Vagina (tissue), 2 donors: ENCODE measurements around the gene MICAL2. TPM values are rescaled to one million over a fixed set of nuclear protein-coding genes. Genes with fewer than 3 reads are reported as not detected.

Experiments
- DNase-seq, 2 donors: peaks; one replicate each; pipeline ENCODE4 v3.0.0-alpha.2; 2017; ENCODE audit errors: extremely low spot score in 2 of 2
- H3K27ac ChIP-seq: fragments of 200-600 bp; sonication (generic); one replicate; pipeline ENCODE4 v1.5.1; 2019
- H3K27me3 ChIP-seq: fragments of 200-600 bp; sonication (generic); one replicate; pipeline ENCODE4 v1.5.1; 2019
- H3K36me3 ChIP-seq, 2 donors: fragments of 200-600 bp; sonication (generic); one replicate each; pipeline ENCODE4 v1.5.1; 2017 to 2019
- H3K4me1 ChIP-seq: fragments of 200-600 bp; sonication (generic); one replicate; pipeline ENCODE4 v1.5.1; 2019
- H3K4me3 ChIP-seq, 2 donors: fragments of 200-600 bp; sonication (generic); 1 replicate in 1 of 2; 2 replicates in 1 of 2; pipeline ENCODE4 v1.5.1; 2016 to 2019
- H3K9me3 ChIP-seq: fragments of 200-600 bp; sonication (generic); one replicate; pipeline ENCODE4 v1.5.1; 2019
- CTCF ChIP-seq, 3 experiments: fragments of 450-650 bp in 2 of 3; fragments of 200-600 bp in 1 of 3; sonication (generic) in 1 of 3; IDR thresholded peaks; one replicate each; pipeline ENCODE4 v1.5.1; 2017 to 2019; ENCODE audit warnings: antibody characterized with exemption in 3 of 3, mild to moderate bottlenecking in 2 of 3, moderate library complexity in 2 of 3
- POLR2A ChIP-seq, 2 donors: fragments of 450-650 bp; IDR thresholded peaks; one replicate each; pipeline ENCODE4 v1.6.1; 2017; ENCODE audit warnings: antibody characterized with exemption in 2 of 2, mild to moderate bottlenecking in 2 of 2, moderate library complexity in 2 of 2
- POLR2AphosphoS5 ChIP-seq, 2 donors: sonication (generic); formaldehyde crosslinking; IDR thresholded peaks; one replicate each; pipeline ENCODE4 v1.9.0; 2017; ENCODE audit warnings: antibody characterized with exemption in 2 of 2, mild to moderate bottlenecking in 2 of 2, low read depth in 1 of 2; ENCODE audit not compliant: insufficient read depth in 1 of 2
- intact Hi-C: fragments of 100-400 bp; cut with DNase I; formaldehyde crosslinking; loops from one replicate; pipeline ENCODE4 v1.15.1; 2023
- total RNA-seq: library from RNA; depleted of rRNA; stranded (reverse); fragments of >200 nt; gene quantifications from one replicate; pipeline ENCODE4 v1.2.3, GENCODE V29; 2016

Gene MICAL2
- total RNA-seq, 1 donor from 2014 or later: 41.7 TPM

- H3K27ac ChIP-seq: no peak overlapping the region
- peaks cover 18% of the 10 kb centered on the region for H3K4me1 ChIP-seq
- DNase-seq: no peak
- no peak for TF ChIP-seq CTCF (IDR thresholded peaks at IDR 0.05)
- TF ChIP-seq POLR2AphosphoS5 (IDR thresholded peaks at IDR 0.05; ENCODE audit: insufficient read depth in 1 of 2, low read depth in 1 of 2): no peak
- TF ChIP-seq POLR2A (IDR thresholded peaks at IDR 0.05): no peak
- no peaks in the 10 kb centered on the region for H3K27me3 ChIP-seq
- no peaks in the 10 kb centered on the region for H3K9me3 ChIP-seq
- intact Hi-C loops: loop anchor here (10.0 kb wide), 1 partner anchor 128 kb away; no protein-coding TSS in a partner anchor
- no peaks in the 10 kb centered on the region for H3K36me3 ChIP-seq
- H3K4me3 ChIP-seq: no peak overlapping the region
Measured at GRCh38 chr11:12106501-12106900, 3.9 kb upstream of the MICAL2 start.

- Histone ChIP-seq H3K9me3 (no peaks in the 10 kb centered on the region), H3K27ac (no peak overlapping the region)
- intact Hi-C loops: loop anchor here (10.0 kb wide), 1 partner anchor 126 kb away; no protein-coding TSS in a partner anchor
Measured at GRCh38 chr11:12108875-12109453, 1.4 kb upstream of the MICAL2 start.

GRCh38 chr11:12109591-12110196 lies 696 bp upstream of the MICAL2 start:
- Histone ChIP-seq H3K27me3 (no peaks in the 10 kb centered on the region), H3K4me3 (peak overlapping the region; percentile 65 to 68), H3K27ac (peak overlapping the region; percentile 75), H3K4me1 (peaks cover 26% of the 10 kb centered on the region), H3K9me3 (no peaks in the 10 kb centered on the region), H3K36me3 (no peaks in the 10 kb centered on the region)
- no peak for DNase-seq
- intact Hi-C loops: loop anchor here (10.0 kb wide), 1 partner anchor 125 kb away; no protein-coding TSS in a partner anchor
- TF ChIP-seq CTCF (IDR thresholded peaks at IDR 0.05) (no peak), POLR2AphosphoS5 (IDR thresholded peaks at IDR 0.05; ENCODE audit: insufficient read depth in 1 of 2, low read depth in 1 of 2) (no peak), POLR2A (IDR thresholded peaks at IDR 0.05) (no peak)

More at GRCh38 chr11:12108875-12109453, 1.4 kb upstream of the MICAL2 start:
- Histone ChIP-seq H3K4me3 (no peak overlapping the region), H3K36me3 (no peaks in the 10 kb centered on the region), H3K4me1 (peaks cover 26% of the 10 kb centered on the region), H3K27me3 (no peaks in the 10 kb centered on the region)
- TF ChIP-seq CTCF (IDR thresholded peaks at IDR 0.05): no peak
- no peak for DNase-seq

GRCh38 chr11:12110714-12111548 lies 541 bp downstream of the MICAL2 start:
- H3K4me1 ChIP-seq: peaks cover 26% of the 10 kb centered on the region
- no peaks in the 10 kb centered on the region for H3K27me3 ChIP-seq
- H3K4me3 ChIP-seq: peak overlapping the region; percentile 65 to 68
- no peaks in the 10 kb centered on the region for H3K9me3 ChIP-seq
- no peak for DNase-seq
- H3K27ac ChIP-seq: peak overlapping the region; percentile 75
- intact Hi-C loops: no loop called here
- TF ChIP-seq CTCF (IDR thresholded peaks at IDR 0.05) (no peak), POLR2AphosphoS5 (IDR thresholded peaks at IDR 0.05; ENCODE audit: insufficient read depth in 1 of 2, low read depth in 1 of 2) (peak in 1 of 2 donors; percentile 57)
- H3K36me3 ChIP-seq: no peaks in the 10 kb centered on the region
